ENCODE measurements around the gene ZG16. TPM values are rescaled to one million over a fixed set of nuclear protein-coding genes. Genes with fewer than 3 reads are reported as not detected.

ZG16 gene
- total and polyA plus RNA-seq, 9 of the 15 experiments (the other 6 are each of a cell fraction or from before 2014, with no cell fraction given): 0.04 TPM; not detected in 8

DNA sequence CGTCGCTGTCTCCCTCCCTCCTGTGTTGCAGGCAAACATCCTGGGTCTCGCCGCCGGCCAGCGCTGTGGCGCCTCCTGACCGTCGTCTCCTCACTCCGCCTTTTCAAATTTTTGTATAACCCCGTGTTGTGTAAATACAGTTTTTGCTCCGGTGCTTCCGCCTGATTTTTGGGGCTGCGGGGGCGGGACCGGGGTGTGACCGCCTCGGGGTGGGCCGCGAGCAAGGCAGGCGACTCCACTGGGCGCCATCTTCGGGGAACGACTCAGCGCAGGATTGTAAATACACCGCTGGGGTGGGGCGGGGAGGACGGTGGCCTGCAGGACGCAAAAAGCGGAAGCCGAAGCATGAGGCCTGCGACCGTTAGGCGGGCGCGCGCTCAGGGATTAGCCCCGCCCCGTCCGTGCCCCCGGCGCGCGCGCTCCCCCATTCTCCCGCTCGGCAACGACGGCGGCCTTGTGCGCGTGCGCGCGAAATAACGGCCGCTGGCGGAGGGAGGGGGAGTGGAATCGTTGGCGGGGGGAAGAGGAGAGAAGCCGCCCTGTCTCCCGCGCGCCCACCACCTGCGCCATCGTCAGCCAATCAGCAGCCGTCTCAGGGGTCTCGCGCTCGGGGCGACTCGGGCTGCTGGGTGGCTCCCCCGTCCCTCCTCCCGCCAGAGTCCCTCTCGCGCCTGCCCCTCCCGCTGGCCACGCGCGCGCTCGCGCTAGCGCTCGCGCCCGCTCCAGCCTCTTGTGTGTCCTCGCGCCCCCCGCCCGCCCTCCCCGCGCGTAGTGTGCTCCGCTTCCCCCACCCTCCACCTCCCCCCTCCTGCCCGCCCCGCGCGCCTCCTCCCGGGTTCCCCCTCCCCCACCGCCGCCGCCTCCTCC is 27.4 kb downstream of the ZG16 start (continued):
- TF ChIP-seq CHD7 (IDR thresholded peaks at IDR 0.05; ENCODE audit: low read depth, low read length) (no peak), ZBTB12 (CRISPR knock-in tag; IDR thresholded peaks at IDR 0.05) (no peak), EHMT2 (IDR thresholded peaks at IDR 0.05) (no peak), NR2C2 (CRISPR knock-in tag; IDR thresholded peaks at IDR 0.05) (no peak), NR2C2 (tag; IDR thresholded peaks at IDR 0.05) (peak; percentile 74), EWSR1 (IDR thresholded peaks at IDR 0.05; ENCODE audit: borderline replicate concordance, low read depth, partially characterized antibody) (no peak)
- TF ChIP-seq, protein P1, sequence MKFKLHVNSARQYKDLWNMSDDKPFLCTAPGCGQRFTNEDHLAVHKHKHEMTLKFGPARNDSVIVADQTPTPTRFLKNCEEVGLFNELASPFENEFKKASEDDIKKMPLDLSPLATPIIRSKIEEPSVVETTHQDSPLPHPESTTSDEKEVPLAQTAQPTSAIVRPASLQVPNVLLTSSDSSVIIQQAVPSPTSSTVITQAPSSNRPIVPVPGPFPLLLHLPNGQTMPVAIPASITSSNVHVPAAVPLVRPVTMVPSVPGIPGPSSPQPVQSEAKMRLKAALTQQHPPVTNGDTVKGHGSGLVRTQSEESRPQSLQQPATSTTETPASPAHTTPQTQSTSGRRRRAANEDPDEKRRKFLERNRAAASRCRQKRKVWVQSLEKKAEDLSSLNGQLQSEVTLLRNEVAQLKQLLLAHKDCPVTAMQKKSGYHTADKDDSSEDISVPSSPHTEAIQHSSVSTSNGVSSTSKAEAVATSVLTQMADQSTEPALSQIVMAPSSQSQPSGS (CRISPR knock-in tag; IDR thresholded peaks at IDR 0.05): no peak
